SK-N-SH (cell line): ENCODE measurements around the gene WLS.

Experiments used
- FOXM1 ChIP-seq: IDR thresholded peaks from 2 replicates; pipeline ENCODE4 v1.4.0; 2012; ENCODE audit warnings: low read depth, mild to moderate bottlenecking
- MAX ChIP-seq: IDR thresholded peaks from 2 replicates; pipeline ENCODE4 v1.4.0; 2012; ENCODE audit warnings: low read depth
- MXI1 ChIP-seq: IDR thresholded peaks from 2 replicates; pipeline ENCODE4 v1.6.1; 2012; ENCODE audit warnings: mild to moderate bottlenecking, low read depth, low read length, improper control_type of control experiment
- RFX5 ChIP-seq: IDR thresholded peaks from 2 replicates; pipeline ENCODE4 v1.6.1; 2012; ENCODE audit warnings: mild to moderate bottlenecking, improper control_type of control experiment, low read length
- SMC3 ChIP-seq: IDR thresholded peaks from 2 replicates; pipeline ENCODE4 v1.6.1; 2012; ENCODE audit warnings: low read depth, low read length, improper control_type of control experiment
- TAF1 ChIP-seq: IDR thresholded peaks from 2 replicates; pipeline ENCODE4 v1.6.1; 2012; ENCODE audit warnings: low read depth, mild to moderate bottlenecking, low read length, moderate library complexity, borderline replicate concordance
- USF2 ChIP-seq: fragments of 150-350 bp; IDR thresholded peaks from 2 replicates; pipeline ENCODE4 v1.6.1; 2017; ENCODE audit warnings: antibody characterized with exemption, low read length, low read depth, borderline replicate concordance
- YY1 ChIP-seq: IDR thresholded peaks from 2 replicates; pipeline ENCODE4 v1.4.0; 2012; ENCODE audit warnings: low read depth, mild to moderate bottlenecking
- TF ChIP-seq, protein P1 (sequence below): fragments of 200-600 bp; sonication (generic); IDR thresholded peaks from 2 replicates; pipeline ENCODE4 v1.6.1; 2017; ENCODE audit warnings: antibody characterized with exemption, mild to moderate bottlenecking, moderate library complexity

GRCh38 chr1:68166348-68166747 lies 66.0 kb downstream of the WLS start:
- TF ChIP-seq, protein P1, sequence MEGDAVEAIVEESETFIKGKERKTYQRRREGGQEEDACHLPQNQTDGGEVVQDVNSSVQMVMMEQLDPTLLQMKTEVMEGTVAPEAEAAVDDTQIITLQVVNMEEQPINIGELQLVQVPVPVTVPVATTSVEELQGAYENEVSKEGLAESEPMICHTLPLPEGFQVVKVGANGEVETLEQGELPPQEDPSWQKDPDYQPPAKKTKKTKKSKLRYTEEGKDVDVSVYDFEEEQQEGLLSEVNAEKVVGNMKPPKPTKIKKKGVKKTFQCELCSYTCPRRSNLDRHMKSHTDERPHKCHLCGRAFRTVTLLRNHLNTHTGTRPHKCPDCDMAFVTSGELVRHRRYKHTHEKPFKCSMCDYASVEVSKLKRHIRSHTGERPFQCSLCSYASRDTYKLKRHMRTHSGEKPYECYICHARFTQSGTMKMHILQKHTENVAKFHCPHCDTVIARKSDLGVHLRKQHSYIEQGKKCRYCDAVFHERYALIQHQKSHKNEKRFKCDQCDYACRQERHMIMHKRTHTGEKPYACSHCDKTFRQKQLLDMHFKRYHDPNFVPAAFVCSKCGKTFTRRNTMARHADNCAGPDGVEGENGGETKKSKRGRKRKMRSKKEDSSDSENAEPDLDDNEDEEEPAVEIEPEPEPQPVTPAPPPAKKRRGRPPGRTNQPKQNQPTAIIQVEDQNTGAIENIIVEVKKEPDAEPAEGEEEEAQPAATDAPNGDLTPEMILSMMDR = no peak
- TF ChIP-seq TAF1 = no peak
- no peak for TF ChIP-seq MAX
- TF ChIP-seq FOXM1 = no peak
- no peak for TF ChIP-seq RFX5
- no peak for TF ChIP-seq SMC3
- no peak for TF ChIP-seq MXI1
- TF ChIP-seq YY1 = no peak
- TF ChIP-seq USF2 = no peak
